ENCODE results near the gene TXNDC5. TPM values are rescaled to one million over a fixed set of nuclear protein-coding genes. Genes with fewer than 3 reads are reported as not detected.
A peak's percentile ranks its signal among the peaks of the same experiment; 100 is the strongest.

Gene TXNDC5
- polyA plus RNA-seq, 1 donor from 2014 or later = 37.7 TPM

GRCh38 chr6:7910298-7910653 lies 312 bp downstream of the TXNDC5 start:
- Histone ChIP-seq H3K9me3 (ENCODE audit: low read length) (no peaks in the 10 kb centered on the region), H4K20me1 (ENCODE audit: insufficient read depth) (no peaks in the 10 kb centered on the region), H3K9ac (ENCODE audit: low read length) (peak overlapping the region; percentile 65), H2AFZ (ENCODE audit: low read depth, low read length) (no peak overlapping the region), H3K4me2 (ENCODE audit: low read length) (no peak overlapping the region), H3K79me2 (replicated peaks; ENCODE audit: insufficient read depth, low read length) (peaks cover 5% of the 10 kb centered on the region), H3K4me3 (ENCODE audit: low read length) (peak overlapping the region; percentile 92), H3F3A (ENCODE audit: insufficient read depth, low read length, poor library complexity, severe bottlenecking) (no peaks in the 10 kb centered on the region), H3K9me2 (ENCODE audit: insufficient read depth, low read length) (no peaks in the 10 kb centered on the region), H3K27ac (ENCODE audit: low read length) (no peak overlapping the region), H3K36me3 (ENCODE audit: insufficient read depth, low read length) (no peaks in the 10 kb centered on the region), H3K27me3 (ENCODE audit: insufficient read depth, low read depth, low read length) (peaks cover 6% of the 10 kb centered on the region)
- TF ChIP-seq EZH2 (IDR thresholded peaks at IDR 0.05; ENCODE audit: borderline replicate concordance, insufficient read depth, low read length, poor library complexity, severe bottlenecking) = no peak
- TF ChIP-seq MXI1 (conservative IDR thresholded peaks at IDR 0.05; ENCODE audit: poor library complexity, severe bottlenecking) = no peak
- TF ChIP-seq TAF1 (IDR thresholded peaks at IDR 0.05; ENCODE audit: low read depth) = no peak
- TF ChIP-seq RAD21 (conservative IDR thresholded peaks at IDR 0.05) = no peak
- TF ChIP-seq EP300 (conservative IDR thresholded peaks at IDR 0.05; ENCODE audit: poor library complexity, severe bottlenecking) = no peak
- TF ChIP-seq POLR2AphosphoS5 (IDR thresholded peaks at IDR 0.05) = no peak
- no peak for TF ChIP-seq REST (IDR thresholded peaks at IDR 0.05; ENCODE audit: borderline replicate concordance)
- TF ChIP-seq CTCF (IDR thresholded peaks at IDR 0.05; ENCODE audit: poor library complexity, severe bottlenecking) = no peak
- TF ChIP-seq SMC3 (conservative IDR thresholded peaks at IDR 0.05; ENCODE audit: poor library complexity) = no peak

- H3F3A ChIP-seq (ENCODE audit: insufficient read depth, low read length, poor library complexity, severe bottlenecking) = no peaks in the 10 kb centered on the region
- H3K27me3 ChIP-seq (ENCODE audit: insufficient read depth, low read depth, low read length) = peaks cover 6% of the 10 kb centered on the region
- H3K9ac ChIP-seq (ENCODE audit: low read length) = peak overlapping the region; percentile 65
- peaks cover 5% of the 10 kb centered on the region for H3K79me2 ChIP-seq (replicated peaks; ENCODE audit: insufficient read depth, low read length)
- H2AFZ ChIP-seq (ENCODE audit: low read depth, low read length) = no peak overlapping the region
- no peaks in the 10 kb centered on the region for H3K9me2 ChIP-seq (ENCODE audit: insufficient read depth, low read length)
- no peaks in the 10 kb centered on the region for H4K20me1 ChIP-seq (ENCODE audit: insufficient read depth)
- H3K27ac ChIP-seq (ENCODE audit: low read length) = no peak overlapping the region
- TF ChIP-seq RAD21 (conservative IDR thresholded peaks at IDR 0.05) (peak; percentile 13), EZH2 (IDR thresholded peaks at IDR 0.05; ENCODE audit: borderline replicate concordance, insufficient read depth, low read length, poor library complexity, severe bottlenecking) (no peak), MXI1 (conservative IDR thresholded peaks at IDR 0.05; ENCODE audit: poor library complexity, severe bottlenecking) (peak; percentile 61), POLR2AphosphoS5 (IDR thresholded peaks at IDR 0.05) (peak; percentile 10), SMC3 (conservative IDR thresholded peaks at IDR 0.05; ENCODE audit: poor library complexity) (no peak)
- H3K9me3 ChIP-seq (ENCODE audit: low read length) = no peaks in the 10 kb centered on the region
- peak overlapping the region; percentile 92 for H3K4me3 ChIP-seq (ENCODE audit: low read length)
- H3K4me2 ChIP-seq (ENCODE audit: low read length) = peak overlapping the region; percentile 59
- H3K36me3 ChIP-seq (ENCODE audit: insufficient read depth, low read length) = no peaks in the 10 kb centered on the region
Measured at GRCh38 chr6:7909323-7910276, 988 bp downstream of the TXNDC5 start.

Data from neural cell (in vitro differentiated cells).